ENCODE measurements around the gene PRSS57.
"Not testable (repeated sequence)": the region's sequence is repeated elsewhere in the genome, so short reads cannot be mapped to it uniquely, and the experiment has no call there.

The PRSS57 gene

GRCh38 chr19:695352-695949 is at the start of gene PRSS57:
TSS of gene PRSS57 (minus strand) at chr19:695452. CDS start at chr19:695430, 22 bp downstream.
- no peak within 1 kb of the TSS for H3K27ac ChIP-seq
- no peak for DNase-seq (ENCODE audit: low spot score)
- TF ChIP-seq, protein P1, sequence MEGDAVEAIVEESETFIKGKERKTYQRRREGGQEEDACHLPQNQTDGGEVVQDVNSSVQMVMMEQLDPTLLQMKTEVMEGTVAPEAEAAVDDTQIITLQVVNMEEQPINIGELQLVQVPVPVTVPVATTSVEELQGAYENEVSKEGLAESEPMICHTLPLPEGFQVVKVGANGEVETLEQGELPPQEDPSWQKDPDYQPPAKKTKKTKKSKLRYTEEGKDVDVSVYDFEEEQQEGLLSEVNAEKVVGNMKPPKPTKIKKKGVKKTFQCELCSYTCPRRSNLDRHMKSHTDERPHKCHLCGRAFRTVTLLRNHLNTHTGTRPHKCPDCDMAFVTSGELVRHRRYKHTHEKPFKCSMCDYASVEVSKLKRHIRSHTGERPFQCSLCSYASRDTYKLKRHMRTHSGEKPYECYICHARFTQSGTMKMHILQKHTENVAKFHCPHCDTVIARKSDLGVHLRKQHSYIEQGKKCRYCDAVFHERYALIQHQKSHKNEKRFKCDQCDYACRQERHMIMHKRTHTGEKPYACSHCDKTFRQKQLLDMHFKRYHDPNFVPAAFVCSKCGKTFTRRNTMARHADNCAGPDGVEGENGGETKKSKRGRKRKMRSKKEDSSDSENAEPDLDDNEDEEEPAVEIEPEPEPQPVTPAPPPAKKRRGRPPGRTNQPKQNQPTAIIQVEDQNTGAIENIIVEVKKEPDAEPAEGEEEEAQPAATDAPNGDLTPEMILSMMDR (IDR thresholded peaks at IDR 0.05), result no peak
- H3K4me3 ChIP-seq, result no peak within 1 kb of the TSS

DNA sequence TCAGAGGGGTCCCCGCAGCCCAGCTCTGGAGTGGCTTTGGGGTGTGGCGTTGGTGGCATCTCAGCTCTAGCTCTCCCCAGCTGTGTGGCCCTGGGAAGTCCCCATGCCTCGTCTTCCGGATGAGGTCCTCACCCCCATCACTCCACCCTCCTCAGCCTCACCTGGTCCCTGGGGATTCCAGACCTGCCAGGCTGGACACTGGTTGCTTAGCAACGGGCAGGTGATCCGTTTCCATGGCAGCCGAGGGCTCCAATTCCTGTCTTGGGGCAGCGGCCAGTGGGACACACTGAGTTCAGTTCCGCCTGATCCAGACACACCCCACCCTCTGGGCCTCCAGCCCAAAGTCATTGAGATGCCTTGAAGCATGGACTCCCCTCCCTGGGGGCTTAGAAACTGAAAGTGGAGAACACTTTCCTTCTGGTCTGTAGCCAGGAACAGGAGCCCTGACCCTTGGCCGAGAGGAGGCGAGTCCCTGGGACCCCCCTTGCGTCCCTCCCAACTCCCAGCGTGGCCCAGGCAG is 48.0 kb upstream of the PRSS57 start:
- DNase-seq (ENCODE audit: low spot score), result no peak
- TF ChIP-seq, protein P1 (IDR thresholded peaks at IDR 0.05), result no peak
- Histone ChIP-seq H3K4me3 (no peak overlapping the region), H3K27ac (no peak overlapping the region)

DNA sequence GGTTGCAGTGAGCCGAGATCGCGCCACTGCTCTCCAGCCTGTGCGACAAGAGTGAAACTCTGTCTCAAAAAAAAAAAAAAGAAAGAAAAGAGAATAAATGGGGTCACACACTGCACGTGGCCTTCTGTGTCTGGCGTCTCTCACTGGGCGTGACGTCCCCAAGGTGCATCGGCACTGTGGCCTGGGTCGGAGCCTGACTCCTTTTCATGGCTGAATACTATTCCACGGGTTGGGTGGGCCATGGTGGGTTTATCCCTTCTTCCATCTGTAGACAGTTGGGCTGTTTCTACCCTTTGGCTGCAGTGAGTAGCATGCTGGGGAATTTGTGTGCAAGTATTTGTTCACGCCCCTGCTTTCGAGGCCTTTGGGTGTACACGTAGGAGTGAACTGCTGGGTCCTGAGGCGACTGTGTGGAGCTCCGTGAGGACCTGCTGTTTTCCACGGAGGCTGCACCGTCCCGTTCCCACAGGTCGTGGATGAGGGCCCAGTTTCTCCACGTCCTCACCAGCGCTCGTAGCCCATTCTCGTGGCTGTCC is 47.4 kb upstream of the PRSS57 start:
- TF ChIP-seq, protein P1 (IDR thresholded peaks at IDR 0.05), result no peak
- Histone ChIP-seq H3K27ac (no peak overlapping the region), H3K4me3 (no peak overlapping the region)
- no peak for DNase-seq (ENCODE audit: low spot score)

- H3K4me3 ChIP-seq, result no peak overlapping the region
- no peak overlapping the region for H3K27ac ChIP-seq
- TF ChIP-seq, protein P1 (IDR thresholded peaks at IDR 0.05), result no peak
- no peak for DNase-seq (ENCODE audit: low spot score)
These were observed 46.4 kb upstream of the PRSS57 start for GRCh38 chr19:741506-742131.

- H3K4me3 ChIP-seq; H3K27ac ChIP-seq; DNase-seq (ENCODE audit: low spot score): not testable (repeated sequence)
These were observed 45.7 kb upstream of the PRSS57 start for GRCh38 chr19:740816-741505.

- Histone ChIP-seq H3K4me3 (no peak overlapping the region), H3K27ac (no peak overlapping the region)
- TF ChIP-seq, protein P1 (IDR thresholded peaks at IDR 0.05), result no peak
- DNase-seq (ENCODE audit: low spot score), result no peak
These were observed 44.9 kb upstream of the PRSS57 start for GRCh38 chr19:739998-740715.

All from coronary artery (tissue), 2 donors.